HG03378 (cell line): ENCODE data around the gene PHF23.

Experiments
- ATAC-seq: cut with Tn5 transposase; IDR thresholded peaks from one replicate; pipeline ENCODE4 v1.9.1; 2021; ENCODE audit warnings: mild to moderate bottlenecking, moderate library complexity; ENCODE audit not compliant: unreplicated experiment

PHF23 gene

DNA sequence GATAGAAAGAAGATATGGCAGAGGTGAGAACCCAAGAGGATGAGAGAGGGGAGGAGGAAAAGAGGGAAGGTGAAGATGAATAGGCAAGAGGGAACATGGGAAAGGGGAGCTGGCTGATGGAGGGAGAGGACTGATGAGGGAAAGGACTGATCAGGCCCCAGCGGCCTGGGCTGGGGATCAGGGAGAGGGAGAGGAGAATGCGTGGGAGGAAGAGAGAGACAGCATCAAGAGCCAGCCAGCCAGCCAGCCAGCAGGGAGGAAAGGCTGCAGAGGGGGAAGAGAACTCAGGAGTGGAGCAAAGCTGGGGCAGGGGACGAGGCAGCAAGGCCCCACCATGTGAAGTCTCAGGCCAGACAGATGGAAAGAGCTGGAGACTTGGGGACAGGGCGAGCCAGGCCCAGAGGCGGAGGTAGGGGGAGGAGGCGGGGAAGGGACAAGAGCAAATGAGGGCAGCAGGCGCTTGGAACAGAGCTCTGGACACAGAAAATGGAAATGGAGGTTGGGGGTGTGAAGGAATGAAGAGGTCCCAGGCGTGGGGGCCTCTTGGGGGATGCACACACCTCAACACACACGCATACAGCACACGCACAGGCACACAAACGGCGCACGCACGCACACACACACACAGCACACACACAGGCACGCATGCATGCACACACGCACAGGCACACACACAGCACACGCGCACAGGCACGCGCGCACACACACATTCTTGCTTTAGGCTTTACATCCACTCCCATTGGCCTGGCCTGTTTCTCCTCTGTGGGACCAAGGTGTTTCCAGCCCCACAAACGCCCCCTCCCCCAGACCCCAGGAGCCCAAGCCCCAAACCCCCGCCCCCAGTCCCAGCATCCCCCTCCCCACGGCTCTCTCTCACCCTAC is 31.9 kb downstream of the PHF23 start:
- ATAC-seq = no peak

DNA sequence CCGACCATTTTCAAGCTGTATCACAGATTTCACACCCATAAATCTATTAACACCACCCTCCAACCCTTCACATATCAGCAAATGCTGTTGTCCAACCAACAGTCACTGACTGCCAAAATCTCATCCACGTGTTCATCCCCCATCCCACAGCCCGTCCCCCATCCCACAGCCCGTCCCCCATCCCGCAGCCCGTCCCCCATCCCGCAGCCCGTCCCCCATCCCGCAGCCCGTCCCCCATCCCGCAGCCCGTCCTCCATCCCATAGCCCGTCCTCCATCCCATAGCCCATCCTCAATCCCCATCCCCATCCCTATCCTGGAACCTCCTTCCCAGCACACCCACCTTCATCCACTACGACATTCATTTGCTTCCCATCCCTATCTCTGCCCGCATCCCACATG is 33.7 kb downstream of the PHF23 start:
- no peak for ATAC-seq

DNA sequence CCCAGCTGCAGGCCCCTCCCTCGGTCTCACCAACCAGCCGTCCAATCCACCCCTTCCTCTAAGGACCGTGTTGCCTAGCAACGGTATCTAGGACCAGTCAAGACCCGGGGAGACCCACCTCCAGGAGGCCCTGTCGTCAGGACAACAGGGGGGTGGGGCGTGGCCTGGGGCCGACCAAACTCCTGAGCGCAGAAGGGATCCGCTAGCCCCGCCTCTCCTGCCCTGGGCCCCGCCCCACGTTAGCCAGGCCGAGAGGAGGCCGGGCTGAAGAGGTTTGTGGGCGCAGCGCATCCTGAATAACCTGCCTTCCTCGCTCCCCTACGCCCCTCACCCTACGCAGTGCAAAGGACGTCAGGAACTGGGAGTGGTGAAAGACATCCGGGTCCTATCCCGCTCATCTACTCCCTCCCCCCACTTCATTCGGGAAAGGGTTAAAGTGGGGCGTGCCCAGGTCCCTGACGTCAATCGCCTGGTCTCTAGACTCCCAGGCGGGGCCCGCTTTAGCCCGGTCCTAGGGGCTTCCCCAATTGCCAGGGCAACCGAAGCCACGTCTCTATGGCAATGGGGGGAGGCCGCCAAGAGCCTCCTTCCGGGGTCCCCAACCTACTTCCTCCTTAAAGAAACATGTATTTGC is 34.3 kb downstream of the PHF23 start:
- peak; percentile 67 for ATAC-seq

DNA sequence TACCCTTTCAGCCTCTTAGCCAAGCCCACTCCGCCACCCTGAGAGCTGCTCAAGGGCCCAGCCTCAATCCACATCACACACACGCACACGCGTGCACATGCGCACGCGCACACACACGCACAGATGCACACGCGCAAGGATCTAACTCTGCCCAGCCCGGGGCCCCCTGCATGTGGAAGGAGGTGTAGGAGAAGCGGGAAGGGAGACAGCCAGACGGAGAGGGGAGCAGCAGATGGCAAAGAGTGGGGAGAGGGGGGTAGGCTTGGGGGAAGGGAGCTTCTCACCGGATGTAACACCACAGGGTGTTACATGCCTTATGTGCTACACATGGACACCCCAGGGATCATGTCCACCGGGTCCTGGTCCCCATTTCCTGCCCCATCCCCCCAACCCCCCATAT is 34.9 kb downstream of the PHF23 start:
- ATAC-seq = no peak

DNA sequence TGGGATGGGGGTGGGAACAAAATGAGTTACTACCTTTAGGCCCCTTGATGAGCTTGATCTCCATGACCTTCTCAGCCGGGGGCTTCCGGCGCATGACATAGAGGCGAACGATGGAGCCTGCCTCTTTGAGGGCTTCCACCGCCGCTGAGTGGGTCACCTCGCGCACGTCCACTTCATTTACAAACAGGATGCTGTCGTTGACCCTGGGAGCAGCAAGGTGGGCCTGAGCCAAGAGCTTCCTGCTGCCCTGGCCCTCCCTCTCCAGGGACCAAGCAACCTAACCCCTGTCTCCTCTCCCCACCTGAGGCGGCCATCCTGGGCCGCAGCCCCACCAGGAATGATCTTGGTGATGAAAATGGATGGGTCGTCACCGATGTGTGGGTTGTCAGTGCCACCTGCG is 35.9 kb downstream of the PHF23 start:
- no peak for ATAC-seq

DNA sequence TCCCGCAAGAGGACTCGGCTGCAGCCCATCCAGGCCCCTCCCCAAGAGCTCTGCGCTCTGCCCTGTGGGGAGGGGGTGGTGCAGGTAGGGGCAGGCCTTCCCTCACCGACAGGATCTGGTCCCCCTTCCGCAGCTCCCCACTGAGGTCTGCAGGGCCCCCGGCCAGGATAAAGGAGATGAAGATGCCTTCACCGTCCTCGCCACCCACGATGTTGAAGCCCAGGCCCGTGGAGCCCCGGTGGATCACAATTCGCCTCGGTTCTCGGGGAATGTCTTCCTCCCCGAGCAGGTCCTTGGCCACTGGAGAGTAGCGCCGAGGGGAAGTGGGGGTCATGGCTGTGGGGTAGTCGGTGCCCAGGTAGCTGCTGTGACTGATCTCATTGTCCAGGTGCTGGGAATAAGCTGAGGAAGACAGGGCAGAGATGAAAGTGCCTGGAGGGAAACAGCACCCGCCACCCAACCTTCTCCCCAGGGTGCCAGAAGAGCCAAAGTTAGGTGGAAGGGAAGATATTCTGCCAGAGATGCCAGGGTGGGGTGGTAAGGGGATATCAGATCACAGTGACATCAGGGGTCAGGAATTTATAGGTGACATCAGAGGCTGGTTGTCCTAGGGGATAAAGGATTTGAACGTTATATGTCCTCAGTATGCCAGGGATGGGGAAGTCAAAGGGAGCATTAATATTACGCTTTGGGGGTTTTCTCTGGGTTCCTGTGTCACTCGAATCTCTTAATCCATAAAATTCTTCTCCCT is 42.4 kb downstream of the PHF23 start:
- no peak for ATAC-seq

DNA sequence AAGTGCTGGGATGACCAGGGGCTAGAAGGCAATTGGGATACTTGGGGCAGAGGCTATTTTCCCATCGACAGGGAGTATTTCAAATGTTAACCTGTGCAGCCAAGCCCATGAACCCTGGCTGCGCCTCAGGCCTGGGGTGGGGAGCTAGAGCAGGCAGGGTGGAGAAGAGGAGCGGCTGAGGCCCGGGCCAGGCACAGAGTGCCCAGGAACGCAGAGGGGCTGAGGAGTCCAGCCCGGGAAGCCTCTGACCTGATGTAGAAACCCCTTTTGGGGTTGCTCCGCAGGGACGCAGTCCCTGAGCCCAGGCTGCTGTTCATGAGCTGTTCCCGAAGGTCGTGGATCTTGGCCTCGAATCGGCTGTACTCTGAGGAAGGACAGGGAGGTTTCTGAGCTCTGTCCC is 43.3 kb downstream of the PHF23 start:
- no peak for ATAC-seq

DNA sequence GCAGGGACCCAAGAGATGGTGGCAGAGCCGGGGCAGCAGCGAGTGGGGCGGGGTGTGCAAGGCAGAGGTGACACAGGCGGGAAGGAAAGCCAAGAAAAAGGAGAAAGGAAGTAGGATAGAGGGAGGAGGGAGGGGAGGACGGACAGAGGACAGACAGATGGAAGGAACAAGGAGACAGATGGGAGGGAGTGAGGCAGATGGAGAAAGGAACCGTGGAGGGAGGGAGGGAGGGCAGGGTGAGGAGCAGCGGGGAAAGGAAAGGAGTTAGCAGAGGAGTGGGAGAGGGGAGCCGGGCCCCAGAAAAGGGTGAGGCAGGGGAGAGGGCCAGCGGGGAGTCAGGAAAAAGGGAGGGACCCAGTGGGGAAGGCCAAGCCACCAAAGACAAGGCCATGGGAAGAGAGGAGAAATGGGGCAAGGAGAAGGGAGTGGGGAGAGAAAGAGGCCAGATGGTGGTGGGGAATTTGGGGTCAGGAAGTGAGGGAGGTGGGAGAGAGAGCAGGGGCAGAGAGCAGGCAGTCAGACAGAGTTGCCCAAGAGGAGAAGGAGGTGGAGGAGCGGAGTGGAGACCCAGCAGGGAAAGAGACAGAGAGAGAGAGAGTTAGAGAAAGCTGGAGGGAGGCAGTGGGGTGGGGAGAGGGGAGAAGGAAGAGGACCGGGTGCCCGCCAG is 46.9 kb downstream of the PHF23 start:
- ATAC-seq = no peak

DNA sequence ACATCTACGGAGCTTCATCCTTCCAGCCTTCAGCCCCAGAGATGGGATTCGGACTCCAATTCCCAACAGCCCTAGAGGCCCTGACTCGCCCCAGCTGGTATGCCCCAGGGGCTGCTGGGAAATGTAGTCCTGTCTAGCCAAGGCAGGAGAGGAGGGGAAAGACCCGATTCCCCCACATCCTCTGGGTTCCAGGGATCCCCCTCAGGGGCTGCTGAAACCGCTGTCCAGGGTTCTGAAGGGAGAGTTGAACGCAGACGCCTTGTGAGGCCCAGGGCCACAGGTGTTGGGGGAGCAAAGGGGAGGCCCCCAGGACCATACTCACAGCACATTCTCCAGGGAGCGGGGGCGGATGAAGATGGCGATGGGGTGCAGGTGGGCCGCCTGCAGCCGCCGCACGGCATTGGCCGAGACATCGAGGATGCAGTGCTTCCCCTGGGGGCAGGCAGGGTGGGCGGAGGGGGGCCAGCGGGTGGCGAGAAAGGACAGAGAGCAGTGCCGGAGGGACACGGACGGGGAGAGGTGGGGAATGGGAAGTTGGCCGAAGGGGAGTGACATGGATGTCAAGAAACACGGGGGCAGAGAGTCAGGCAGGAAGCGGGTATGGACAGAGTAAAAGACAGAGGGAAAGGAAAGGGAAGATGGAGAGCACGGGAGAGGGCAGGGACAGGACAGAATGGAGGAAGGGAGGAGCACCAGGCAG is 47.5 kb downstream of the PHF23 start:
- no peak for ATAC-seq

DNA sequence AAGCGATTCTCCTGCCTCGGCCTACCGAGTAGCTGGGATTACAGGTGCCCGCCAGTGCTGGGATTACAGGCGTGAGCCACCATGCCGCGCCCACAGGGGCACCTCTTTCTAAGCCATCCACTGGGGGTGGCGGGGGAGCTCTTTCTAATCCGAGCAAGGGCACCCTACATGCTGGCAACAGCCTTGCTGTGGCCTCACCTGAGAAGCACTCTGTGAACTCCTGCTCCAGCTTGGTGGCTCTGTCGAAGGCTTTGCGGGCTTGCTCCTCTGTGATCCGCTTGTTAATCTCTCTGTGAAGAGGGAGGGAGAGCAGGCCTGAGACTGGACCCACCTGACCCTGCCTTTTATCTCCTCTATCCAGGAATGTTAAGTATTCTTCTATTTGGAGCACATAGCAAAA is 48.2 kb downstream of the PHF23 start:
- no peak for ATAC-seq

DNA sequence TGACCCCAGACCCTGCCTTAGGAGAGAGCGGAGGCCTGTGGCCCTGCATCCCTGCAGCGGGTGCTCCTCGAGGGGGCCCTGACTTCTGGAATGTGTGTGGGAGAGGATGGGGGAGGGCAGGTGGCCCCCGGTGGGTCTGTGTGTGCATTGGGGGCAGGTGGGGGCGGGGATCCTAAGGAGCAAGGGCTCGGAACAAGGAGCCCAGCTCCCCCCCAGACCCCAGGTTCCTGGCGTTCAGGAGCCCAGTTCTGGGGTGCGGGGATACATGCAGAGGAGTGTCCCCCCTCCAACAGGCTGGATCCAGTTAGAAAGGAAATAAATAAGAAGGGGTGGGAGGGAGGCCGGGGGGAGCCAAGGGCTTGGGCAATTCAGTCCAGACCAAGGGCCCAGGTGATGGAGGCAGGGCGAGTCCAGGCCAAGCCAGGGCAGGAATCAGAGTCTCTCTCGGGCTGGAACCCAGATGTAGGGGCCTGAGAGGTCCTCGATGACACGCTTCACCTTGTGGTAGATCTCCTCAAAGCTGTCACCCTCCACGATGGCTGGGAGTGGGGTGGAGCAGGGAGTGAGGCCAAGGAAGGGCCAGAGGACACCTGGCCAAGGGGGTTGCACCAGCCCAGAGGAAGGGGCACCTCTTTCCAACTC is 48.9 kb downstream of the PHF23 start:
- ATAC-seq = no peak

DNA sequence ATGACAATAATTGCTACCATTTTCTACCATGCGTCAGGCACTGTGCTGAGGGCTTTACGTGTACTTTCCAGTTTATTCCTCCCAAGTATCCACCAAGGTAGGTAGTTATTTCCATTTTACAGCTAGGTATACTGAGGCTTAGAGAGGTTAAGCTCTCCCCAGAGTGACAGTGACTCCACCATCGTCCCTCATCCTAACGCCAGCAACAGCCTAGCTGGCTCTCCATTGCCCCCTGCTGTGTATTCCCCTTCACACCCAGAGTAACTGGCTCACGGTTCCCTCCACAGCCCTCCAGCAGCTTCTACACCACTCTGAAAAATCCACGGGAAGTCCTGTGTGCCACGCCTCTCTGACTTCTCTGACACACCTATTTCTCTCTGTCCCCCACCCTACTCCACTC is 53.0 kb downstream of the PHF23 start:
- ATAC-seq = no peak
